ENCODE data around the gene SPECC1.
A peak's percentile ranks its signal among the peaks of the same experiment; 100 is the strongest.
"Not testable (repeated sequence)": the region's sequence is repeated elsewhere in the genome, so short reads cannot be mapped to it uniquely, and the experiment has no call there.

Gene SPECC1

GRCh38 chr17:20032636-20033035 is 23.5 kb downstream of the SPECC1 start:
- no peak for ATAC-seq (replicated peaks)
- no peak for DNase-seq
- H3K36me3 Mint-ChIP-seq (ENCODE audit: insufficient read depth), result peaks cover 3% of the 10 kb centered on the region
- peaks cover 4 to 7% of the 10 kb centered on the region in 2 donors for H3K4me1 Mint-ChIP-seq (ENCODE audit: low read depth in 2 of 2)
- no peak overlapping the region for H3K4me3 Mint-ChIP-seq
- no peaks in the 10 kb centered on the region for H3K27me3 Mint-ChIP-seq
- peak overlapping the region in 1 of 2 donors; percentile 4 for H3K27ac Mint-ChIP-seq
- H3K9me3 Mint-ChIP-seq, result no peaks in the 10 kb centered on the region

GRCh38 chr17:20033415-20033814 is 24.3 kb downstream of the SPECC1 start:
- peaks cover 4 to 7% of the 10 kb centered on the region in 2 donors for H3K4me1 Mint-ChIP-seq (ENCODE audit: low read depth in 2 of 2)
- no peaks in the 10 kb centered on the region for H3K9me3 Mint-ChIP-seq
- ATAC-seq (replicated peaks), result no peak
- H3K36me3 Mint-ChIP-seq (ENCODE audit: insufficient read depth), result peaks cover 3% of the 10 kb centered on the region
- H3K4me3 Mint-ChIP-seq, result no peak overlapping the region
- DNase-seq, result no peak
- no peaks in the 10 kb centered on the region for H3K27me3 Mint-ChIP-seq
- no peak overlapping the region for H3K27ac Mint-ChIP-seq

GRCh38 chr17:20035501-20035900 is 26.3 kb downstream of the SPECC1 start:
- H3K27ac Mint-ChIP-seq, result no peak overlapping the region

GRCh38 chr17:20037286-20037685 is 28.1 kb downstream of the SPECC1 start:
- H3K36me3 Mint-ChIP-seq (ENCODE audit: insufficient read depth); H3K4me3 Mint-ChIP-seq; H3K9me3 Mint-ChIP-seq; ATAC-seq (replicated peaks); H3K27me3 Mint-ChIP-seq; H3K27ac Mint-ChIP-seq; DNase-seq: not testable (repeated sequence)
- H3K4me1 Mint-ChIP-seq (ENCODE audit: low read depth in 2 of 2), result peaks cover 4 to 11% of the 10 kb centered on the region in 2 donors

More at GRCh38 chr17:20035501-20035900, 26.3 kb downstream of the SPECC1 start:
- Mint-ChIP-seq H3K27me3 (no peaks in the 10 kb centered on the region), H3K4me1 (ENCODE audit: low read depth in 2 of 2) (peaks cover 4 to 9% of the 10 kb centered on the region in 2 donors), H3K9me3 (no peaks in the 10 kb centered on the region), H3K4me3 (no peak overlapping the region), H3K36me3 (ENCODE audit: insufficient read depth) (peaks cover 3% of the 10 kb centered on the region)
- no peak for ATAC-seq (replicated peaks)
- DNase-seq, result no peak

- DNase-seq (no peak), ATAC-seq (replicated peaks) (no peak)
- no peaks in the 10 kb centered on the region for H3K27me3 Mint-ChIP-seq
- H3K27ac Mint-ChIP-seq, result no peak overlapping the region
- no peak overlapping the region for H3K4me3 Mint-ChIP-seq
- peaks cover 9 to 16% of the 10 kb centered on the region in 2 donors for H3K4me1 Mint-ChIP-seq (ENCODE audit: low read depth in 2 of 2)
- peaks cover 3% of the 10 kb centered on the region for H3K36me3 Mint-ChIP-seq (ENCODE audit: insufficient read depth)
- H3K9me3 Mint-ChIP-seq, result no peaks in the 10 kb centered on the region
Observed at GRCh38 chr17:20039037-20039436, 29.9 kb downstream of the SPECC1 start.

- Mint-ChIP-seq H3K4me1 (ENCODE audit: low read depth in 2 of 2) (peaks cover 11 to 18% of the 10 kb centered on the region in 2 donors), H3K9me3 (no peaks in the 10 kb centered on the region), H3K36me3 (ENCODE audit: insufficient read depth) (peaks cover 3% of the 10 kb centered on the region), H3K27ac (no peak overlapping the region), H3K4me3 (no peak overlapping the region), H3K27me3 (no peaks in the 10 kb centered on the region)
- ATAC-seq (replicated peaks) (no peak), DNase-seq (no peak)
Observed at GRCh38 chr17:20040216-20040615, 31.1 kb downstream of the SPECC1 start.

GRCh38 chr17:20043021-20043420 is 33.9 kb downstream of the SPECC1 start:
- DNase-seq (peak; percentile 4 to 27 (median 8)), ATAC-seq (replicated peaks) (peak; percentile 94)
- Mint-ChIP-seq H3K4me3 (peak overlapping the region; percentile 40 to 45), H3K9me3 (no peaks in the 10 kb centered on the region), H3K36me3 (ENCODE audit: insufficient read depth) (peaks cover 3% of the 10 kb centered on the region), H3K4me1 (ENCODE audit: low read depth in 2 of 2) (peaks cover 11 to 20% of the 10 kb centered on the region in 2 donors), H3K27ac (peak overlapping the region; percentile 84 to 89), H3K27me3 (peaks cover 0 to 7% of the 10 kb centered on the region in 2 donors)

GRCh38 chr17:20045476-20045875 is 36.3 kb downstream of the SPECC1 start:
- peak overlapping the region in 1 of 2 donors; percentile 42 for H3K27ac Mint-ChIP-seq

GRCh38 chr17:20046629-20047028 is 37.5 kb downstream of the SPECC1 start:
- ATAC-seq (replicated peaks), result no peak
- H3K27ac Mint-ChIP-seq, result no peak overlapping the region
- no peaks in the 10 kb centered on the region for H3K9me3 Mint-ChIP-seq
- no peak overlapping the region for H3K4me3 Mint-ChIP-seq
- peaks cover 3% of the 10 kb centered on the region for H3K36me3 Mint-ChIP-seq (ENCODE audit: insufficient read depth)
- H3K27me3 Mint-ChIP-seq, result peaks cover 0 to 9% of the 10 kb centered on the region in 2 donors
- H3K4me1 Mint-ChIP-seq (ENCODE audit: low read depth in 2 of 2), result peaks cover 11 to 18% of the 10 kb centered on the region in 2 donors
- DNase-seq, result no peak

More at GRCh38 chr17:20045476-20045875, 36.3 kb downstream of the SPECC1 start:
- ATAC-seq (replicated peaks), result no peak
- Mint-ChIP-seq H3K4me3 (no peak overlapping the region), H3K4me1 (ENCODE audit: low read depth in 2 of 2) (peaks cover 11 to 18% of the 10 kb centered on the region in 2 donors), H3K9me3 (no peaks in the 10 kb centered on the region), H3K36me3 (ENCODE audit: insufficient read depth) (peaks cover 3% of the 10 kb centered on the region), H3K27me3 (peaks cover 0 to 9% of the 10 kb centered on the region in 2 donors)
- DNase-seq, result no peak

GRCh38 chr17:20051624-20052023 is 42.5 kb downstream of the SPECC1 start:
- Mint-ChIP-seq H3K36me3 (ENCODE audit: insufficient read depth) (no peaks in the 10 kb centered on the region), H3K4me3 (no peak overlapping the region), H3K4me1 (ENCODE audit: low read depth in 2 of 2) (peaks cover 0 to 2% of the 10 kb centered on the region in 2 donors), H3K27ac (no peak overlapping the region), H3K27me3 (peaks cover 0 to 9% of the 10 kb centered on the region in 2 donors), H3K9me3 (no peaks in the 10 kb centered on the region)
- no peak for DNase-seq
- ATAC-seq (replicated peaks), result no peak

- Mint-ChIP-seq H3K27me3 (no peaks in the 10 kb centered on the region), H3K9me3 (no peaks in the 10 kb centered on the region), H3K4me1 (ENCODE audit: low read depth in 2 of 2) (no peaks in the 10 kb centered on the region), H3K27ac (no peak overlapping the region), H3K4me3 (no peak overlapping the region), H3K36me3 (ENCODE audit: insufficient read depth) (no peaks in the 10 kb centered on the region)
- DNase-seq, result no peak
- ATAC-seq (replicated peaks), result no peak
Observed at GRCh38 chr17:20053361-20053964, 44.3 kb downstream of the SPECC1 start.

- ATAC-seq (replicated peaks) (no peak), DNase-seq (no peak)
- Mint-ChIP-seq H3K9me3 (no peaks in the 10 kb centered on the region), H3K4me3 (no peak overlapping the region), H3K27me3 (no peaks in the 10 kb centered on the region), H3K27ac (no peak overlapping the region), H3K36me3 (ENCODE audit: insufficient read depth) (no peaks in the 10 kb centered on the region), H3K4me1 (ENCODE audit: low read depth in 2 of 2) (peaks cover 0 to 7% of the 10 kb centered on the region in 2 donors)
Observed at GRCh38 chr17:20059728-20060188, 50.6 kb downstream of the SPECC1 start.

GRCh38 chr17:20063665-20064648 is 54.8 kb downstream of the SPECC1 start:
- Mint-ChIP-seq H3K4me3 (no peak overlapping the region), H3K9me3 (no peaks in the 10 kb centered on the region), H3K27ac (peak overlapping the region; percentile 51 to 61), H3K36me3 (ENCODE audit: insufficient read depth) (peaks cover 2% of the 10 kb centered on the region), H3K4me1 (ENCODE audit: low read depth in 2 of 2) (peaks cover 0 to 7% of the 10 kb centered on the region in 2 donors), H3K27me3 (no peaks in the 10 kb centered on the region)
- DNase-seq (no peak), ATAC-seq (replicated peaks) (no peak)

All from effector memory CD8-positive, alpha-beta T cell (primary cell).